Endodermal cell (in vitro differentiated cells): Measurements from ENCODE around the gene DNM3. TPM values are rescaled to one million over a fixed set of nuclear protein-coding genes. Genes with fewer than 3 reads are reported as not detected.
"Not testable (repeated sequence)": the region's sequence is repeated elsewhere in the genome, so short reads cannot be mapped to it uniquely, and the experiment has no call there.

Experiments
- DNase-seq: peaks from one replicate; pipeline ENCODE4 v3.0.0-alpha.2; 2017
- H3K27ac ChIP-seq: 2 replicates; pipeline ENCODE4 v1.5.1; 2013; ENCODE audit warnings: mild to moderate bottlenecking, low read depth, low read length, moderate library complexity
- H3K27me3 ChIP-seq: 2 replicates; pipeline ENCODE4 v1.6.1; 2013; ENCODE audit warnings: mild to moderate bottlenecking, low read length, moderate library complexity; ENCODE audit not compliant: insufficient read depth, control insufficient read depth, poor library complexity, severe bottlenecking
- H3K36me3 ChIP-seq: 2 replicates; pipeline ENCODE4 v1.7.0; 2013; ENCODE audit warnings: mild to moderate bottlenecking, low read length, moderate library complexity; ENCODE audit not compliant: control insufficient read depth, insufficient read depth
- H3K4me1 ChIP-seq: one replicate; pipeline ENCODE4 v1.7.0; 2013; ENCODE audit warnings: low read length; ENCODE audit not compliant: control insufficient read depth, insufficient read depth
- H3K4me3 ChIP-seq: 2 replicates; pipeline ENCODE4 v1.5.1; 2013; ENCODE audit warnings: mild to moderate bottlenecking, low read length, moderate library complexity
- H3K9ac ChIP-seq: 2 replicates; pipeline ENCODE4 v1.6.1; 2013; ENCODE audit warnings: mild to moderate bottlenecking, low read length, moderate library complexity; ENCODE audit not compliant: poor library complexity, severe bottlenecking; ENCODE audit errors: extremely low read depth
- H3K9me3 ChIP-seq: 2 replicates; pipeline ENCODE4 v1.6.1; 2013; ENCODE audit warnings: mild to moderate bottlenecking, low read length, moderate library complexity; ENCODE audit not compliant: control insufficient read depth
- H3K27ac Mint-ChIP-seq: 2 replicates; pipeline ENCODE4 v1.8.0; 2020; ENCODE audit warnings: mixed read lengths
- H3K27me3 Mint-ChIP-seq: 2 replicates; pipeline ENCODE4 v1.8.0; 2021; ENCODE audit warnings: mild to moderate bottlenecking, mixed read lengths; ENCODE audit not compliant: insufficient read depth
- H3K36me3 Mint-ChIP-seq: 2 replicates; pipeline ENCODE4 v1.8.0; 2020; ENCODE audit warnings: low read depth, mixed read lengths
- H3K4me1 Mint-ChIP-seq: 2 replicates; pipeline ENCODE4 v1.8.0; 2020; ENCODE audit warnings: mixed read lengths
- H3K4me3 Mint-ChIP-seq: 2 replicates; pipeline ENCODE4 v1.8.0; 2020; ENCODE audit warnings: mild to moderate bottlenecking, moderate library complexity, mixed read lengths
- H3K9me3 Mint-ChIP-seq: 2 replicates; pipeline ENCODE4 v1.8.0; 2020; ENCODE audit warnings: mild to moderate bottlenecking, mixed read lengths
- CTCF ChIP-seq: fragments of 200-600 bp; sonication (generic); conservative IDR thresholded peaks from 2 replicates; pipeline ENCODE4 v1.5.0; 2021; ENCODE audit warnings: antibody characterized with exemption, mild to moderate bottlenecking
- WGBS, 2 experiments: methylation state at CpG; one replicate each; pipeline versions ENCODE4 v1.1.5 to v1.1.7; 2013; ENCODE audit warnings: missing lambda C conversion rate in 2 of 2, mixed read lengths in 1 of 2; ENCODE audit not compliant: insufficient coverage in 1 of 2, insufficient read length in 1 of 2; 5-methylcytosine and 5-hydroxymethylcytosine counted together
- total RNA-seq, 2 donors: library from RNA; stranded (reverse); fragmentation: NEBNext Ultra II Directional in 1 of 2; extraction: Animal tissue kit (Norgen Biotek cat#: 25700) in 1 of 2; gene quantifications; 2 replicates in 1 of 2; 3 replicates in 1 of 2; pipeline ENCODE4 v1.2.1, GENCODE V29; 2021

Gene DNM3
- total RNA-seq, 2 donors from 2014 or later = 0.53 to 1.8 TPM

GRCh38 chr1:172431721-172432192, 590.5 kb downstream of the DNM3 start:
- Histone ChIP-seq H3K27ac (no peak overlapping the region), H3K36me3 (no peaks in the 10 kb centered on the region), H3K9ac (no peak overlapping the region), H3K9me3 (no peaks in the 10 kb centered on the region), H3K4me3 (no peak overlapping the region), H3K27me3 (no peaks in the 10 kb centered on the region), H3K4me1 (no peaks in the 10 kb centered on the region)
- Mint-ChIP-seq H3K27me3 (no peaks in the 10 kb centered on the region), H3K36me3 (peaks cover 2% of the 10 kb centered on the region), H3K4me3 (no peak overlapping the region), H3K4me1 (peaks cover 20% of the 10 kb centered on the region), H3K27ac (no peak overlapping the region), H3K9me3 (peaks cover 14% of the 10 kb centered on the region)
- 76 to 80% methylated on average over 6 to 9 of the region's 9 CpGs for WGBS, 2 experiments
- DNase-seq = peak; percentile 56
- TF ChIP-seq CTCF = no peak

DNA sequence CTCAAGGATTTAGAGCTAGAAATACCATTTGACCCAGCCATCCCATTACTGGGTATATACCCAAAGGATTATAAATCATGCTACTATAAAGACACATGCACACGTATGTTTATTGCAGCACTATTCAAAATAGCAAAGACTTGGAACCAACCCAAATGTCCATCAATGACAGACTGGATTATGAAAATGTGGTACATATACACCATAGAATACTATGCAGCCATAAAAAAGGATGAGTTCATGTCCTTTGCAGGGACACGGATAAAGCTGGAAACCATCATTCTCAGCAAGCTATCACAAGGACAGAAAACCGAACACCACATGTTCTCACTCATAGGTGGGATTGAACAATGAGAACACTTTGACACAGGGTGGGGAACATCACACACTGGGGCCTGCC, 595.9 kb downstream of the DNM3 start:
- H3K4me3 Mint-ChIP-seq, H3K27me3 Mint-ChIP-seq, H3K27ac Mint-ChIP-seq, H3K9ac ChIP-seq, DNase-seq, H3K27me3 ChIP-seq, H3K4me1 ChIP-seq, H3K9me3 ChIP-seq, H3K4me3 ChIP-seq, H3K36me3 ChIP-seq, H3K4me1 Mint-ChIP-seq, H3K27ac ChIP-seq: not testable (repeated sequence)
- peaks cover 18% of the 10 kb centered on the region for H3K9me3 Mint-ChIP-seq
- H3K36me3 Mint-ChIP-seq = peaks cover 12% of the 10 kb centered on the region
- WGBS, 2 experiments = 100% methylated on average over 1 of the region's 3 CpGs; no CpG with 5 or more reads in 1 of the 2 experiments

DNA sequence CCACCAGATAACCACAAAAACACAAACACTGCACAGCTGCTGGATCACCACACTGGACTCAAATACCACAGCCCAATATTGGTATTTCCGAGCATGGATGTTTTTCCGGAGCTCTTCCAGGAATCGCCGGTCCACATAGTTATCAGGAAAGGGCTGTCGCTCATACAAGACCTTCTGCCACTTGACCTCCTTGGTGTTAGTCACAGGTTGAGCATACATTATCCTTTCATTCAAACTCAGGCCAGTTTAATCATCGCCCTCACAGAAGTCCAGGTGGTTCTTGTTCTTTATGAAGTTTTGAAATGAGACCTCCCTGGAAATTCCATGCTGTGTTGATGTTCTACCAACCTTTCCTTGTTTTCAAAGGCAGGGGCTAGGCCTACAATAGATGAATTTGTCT, 601.1 kb downstream of the DNM3 start:
- H3K27ac ChIP-seq = no peak overlapping the region
- H3K9me3 ChIP-seq = no peaks in the 10 kb centered on the region
- no peak for DNase-seq
- H3K4me3 ChIP-seq = peak overlapping the region; percentile 87
- no peak overlapping the region for H3K9ac ChIP-seq
- Mint-ChIP-seq H3K36me3 (peaks cover 14% of the 10 kb centered on the region), H3K27me3 (no peaks in the 10 kb centered on the region), H3K4me1 (no peaks in the 10 kb centered on the region), H3K9me3 (no peaks in the 10 kb centered on the region), H3K27ac (no peak overlapping the region), H3K4me3 (no peak overlapping the region)
- TF ChIP-seq CTCF = no peak
- H3K4me1 ChIP-seq = peaks cover 3% of the 10 kb centered on the region
- peaks cover 13% of the 10 kb centered on the region for H3K36me3 ChIP-seq
- no peaks in the 10 kb centered on the region for H3K27me3 ChIP-seq
- 93 to 96% methylated on average over 6 of the region's 6 CpGs for WGBS, 2 experiments
